NT2/D1 (cell line): ENCODE data around the gene MYL4.
"Not testable (repeated sequence)": the region's sequence is repeated elsewhere in the genome, so short reads cannot be mapped to it uniquely, and the experiment has no call there.

Source experiments
- DNase-seq: peaks from one replicate; pipeline ENCODE4 v3.0.0-alpha.2; 2011; ENCODE audit warnings: low read depth, low spot score
- H3K27me3 ChIP-seq: 2 replicates; pipeline ENCODE4 v1.6.0; 2011; ENCODE audit warnings: mild to moderate bottlenecking; ENCODE audit not compliant: insufficient read length, insufficient read depth
- H3K36me3 ChIP-seq: 2 replicates; pipeline ENCODE4 v1.6.1; 2011; ENCODE audit warnings: mild to moderate bottlenecking, low read length, mixed read lengths; ENCODE audit not compliant: insufficient read depth, insufficient read length
- H3K4me1 ChIP-seq: 2 replicates; pipeline ENCODE4 v1.5.1; 2011; ENCODE audit not compliant: insufficient read depth, insufficient read length
- H3K4me3 ChIP-seq: 2 replicates; pipeline ENCODE4 v1.5.1; 2011; ENCODE audit warnings: low read depth; ENCODE audit not compliant: insufficient read length
- H3K9ac ChIP-seq: 2 replicates; pipeline ENCODE4 v1.6.0; 2011; ENCODE audit warnings: low read depth; ENCODE audit not compliant: insufficient read length
- H3K9me3 ChIP-seq: 2 replicates; pipeline ENCODE4 v1.5.1; 2011; ENCODE audit warnings: mild to moderate bottlenecking, low read length; ENCODE audit not compliant: insufficient read depth
- SUZ12 ChIP-seq: IDR thresholded peaks from 2 replicates; pipeline ENCODE4 v1.6.1; 2011; ENCODE audit not compliant: insufficient read length, insufficient read depth; ENCODE audit errors: extremely low read depth
- YY1 ChIP-seq: IDR thresholded peaks from 2 replicates; pipeline ENCODE4 v1.6.1; 2011; ENCODE audit not compliant: insufficient read length, insufficient read depth
- ZNF274 ChIP-seq: IDR thresholded peaks from 2 replicates; pipeline ENCODE4 v1.6.1; 2011; ENCODE audit warnings: mild to moderate bottlenecking, low read depth, low read length

The MYL4 gene

DNA sequence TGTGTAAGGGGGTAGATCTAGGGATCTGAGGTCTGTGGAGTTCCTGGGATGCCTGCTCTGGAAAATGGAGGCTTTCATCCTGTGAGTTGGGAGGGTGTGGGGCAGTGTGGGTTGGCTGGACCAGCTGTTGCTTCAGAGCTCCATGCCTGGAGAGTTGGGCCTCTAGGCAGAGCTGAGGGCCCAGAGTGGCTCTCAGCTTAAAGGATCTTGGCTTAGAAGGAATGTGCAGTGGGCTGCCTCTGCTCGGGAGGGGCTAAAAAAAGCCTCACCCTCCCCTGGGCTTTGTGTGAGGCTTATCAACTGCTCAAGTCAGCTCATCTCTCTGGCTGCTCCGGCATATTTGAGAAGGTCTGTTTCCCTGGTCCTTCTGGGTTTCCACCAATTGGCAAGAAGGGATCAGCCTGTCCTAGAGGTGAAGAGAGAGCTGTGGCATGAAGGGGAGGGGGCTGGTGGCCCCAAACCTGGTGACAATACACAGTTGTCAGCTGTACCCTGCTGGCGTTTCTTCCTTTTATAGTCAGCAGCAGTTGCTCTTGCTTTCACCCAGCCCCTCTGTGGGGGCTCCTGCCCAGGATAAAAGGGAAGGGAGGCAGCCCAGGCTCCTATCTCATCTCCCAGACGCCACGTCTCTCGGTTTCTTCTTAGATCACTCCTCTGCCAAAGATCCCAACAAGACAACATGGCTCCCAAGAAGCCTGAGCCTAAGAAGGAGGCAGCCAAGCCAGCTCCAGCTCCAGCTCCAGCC, at the start of gene MYL4:
Gene MYL4, plus strand, starts transcription at position 605 of the 745 bp plus-strand sequence. Its CDS starts 75 bp downstream, at position 680.
- Histone ChIP-seq H3K4me3 (no peak within 1 kb of the TSS), H3K9me3 (no peaks in the 10 kb centered on the region), H3K36me3 (no peaks in the 10 kb centered on the region), H3K27me3 (no peaks in the 10 kb centered on the region), H3K9ac (no peak within 1 kb of the TSS), H3K4me1 (peaks cover 17% of the 10 kb centered on the region)
- no peak for TF ChIP-seq YY1
- TF ChIP-seq ZNF274: no peak
- no peak for TF ChIP-seq SUZ12
- no peak for DNase-seq

DNA sequence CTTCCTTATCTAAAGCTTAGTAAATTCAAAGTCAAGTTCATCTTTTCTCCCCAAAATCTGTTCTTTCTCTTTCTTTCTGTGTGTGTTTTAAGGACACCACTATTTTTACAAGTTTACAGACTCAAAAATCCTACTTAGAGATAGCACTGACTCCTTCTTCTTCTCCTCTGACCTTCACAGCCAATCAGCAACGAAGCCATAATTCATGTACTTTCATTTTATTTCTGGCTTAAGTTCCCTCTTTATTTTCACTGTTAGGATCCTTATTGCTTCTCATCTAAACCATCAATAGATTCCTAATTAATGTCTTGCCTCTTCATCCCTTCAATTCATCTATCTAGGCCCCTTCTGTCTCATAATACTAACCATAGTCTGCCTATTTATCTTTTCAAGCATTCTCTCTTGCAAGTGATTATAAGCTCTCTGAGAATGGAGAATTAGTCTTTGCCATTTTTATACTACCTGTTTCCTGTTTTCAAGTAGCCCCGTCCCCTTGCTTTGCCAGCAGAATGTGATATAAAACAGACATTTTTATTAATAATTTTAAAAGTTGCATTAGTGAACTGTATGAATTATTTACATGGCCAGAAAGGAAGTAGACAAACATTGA, 47.0 kb upstream of the MYL4 start:
- Histone ChIP-seq H3K4me1 (no peaks in the 10 kb centered on the region), H3K4me3 (no peak overlapping the region), H3K9me3 (no peaks in the 10 kb centered on the region), H3K27me3 (no peaks in the 10 kb centered on the region), H3K36me3 (peaks cover 83% of the 10 kb centered on the region), H3K9ac (no peak overlapping the region)
- no peak for DNase-seq
- no peak for TF ChIP-seq SUZ12
- TF ChIP-seq ZNF274: no peak
- TF ChIP-seq YY1: no peak

DNA sequence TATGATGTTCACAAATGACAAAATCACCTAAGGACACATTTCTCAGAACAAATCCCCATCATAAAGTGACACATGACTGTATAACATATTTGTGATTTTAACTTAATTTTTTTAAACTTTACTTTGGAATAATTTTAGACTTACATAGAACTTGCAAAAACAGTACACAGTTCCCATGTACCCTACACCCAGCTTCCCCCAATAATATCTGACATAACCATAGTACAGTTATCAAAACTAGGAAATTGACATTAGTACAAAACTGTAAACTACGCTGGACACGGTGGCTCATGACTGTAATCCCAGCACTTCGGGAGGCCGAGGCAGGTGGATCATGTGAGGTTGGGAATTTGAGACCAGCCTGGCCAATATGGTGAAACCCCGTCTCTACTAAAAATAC, 44.9 kb upstream of the MYL4 start:
- no peak overlapping the region for H3K4me3 ChIP-seq
- TF ChIP-seq SUZ12 (no peak), ZNF274 (no peak), YY1 (no peak)
- DNase-seq: no peak
- peaks cover 82% of the 10 kb centered on the region for H3K36me3 ChIP-seq
- no peaks in the 10 kb centered on the region for H3K27me3 ChIP-seq
- no peak overlapping the region for H3K9ac ChIP-seq
- no peaks in the 10 kb centered on the region for H3K9me3 ChIP-seq
- H3K4me1 ChIP-seq: no peaks in the 10 kb centered on the region

DNA sequence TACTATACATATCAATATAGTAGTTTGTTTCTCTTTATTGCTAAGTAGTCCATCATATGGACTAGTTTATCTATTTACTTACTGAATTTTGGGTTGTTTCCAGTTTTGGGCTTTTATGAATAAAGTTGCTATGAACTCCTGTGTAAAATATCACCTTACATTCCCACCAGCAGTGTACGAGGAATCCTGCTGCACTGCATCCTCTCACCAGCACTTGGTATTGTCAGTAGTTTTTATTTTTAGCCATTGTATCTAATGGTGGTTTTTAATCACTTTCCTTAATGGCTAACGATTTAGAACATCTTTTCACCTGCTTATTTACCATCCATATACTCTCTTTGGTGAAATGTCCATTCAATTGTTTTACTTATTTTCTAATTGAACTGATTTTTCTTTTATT, 44.0 kb upstream of the MYL4 start:
- H3K27me3 ChIP-seq: no peaks in the 10 kb centered on the region
- no peak overlapping the region for H3K9ac ChIP-seq
- H3K36me3 ChIP-seq: peaks cover 79% of the 10 kb centered on the region
- no peak for TF ChIP-seq YY1
- H3K4me3 ChIP-seq: no peak overlapping the region
- no peak for DNase-seq
- H3K9me3 ChIP-seq: no peaks in the 10 kb centered on the region
- no peaks in the 10 kb centered on the region for H3K4me1 ChIP-seq

DNA sequence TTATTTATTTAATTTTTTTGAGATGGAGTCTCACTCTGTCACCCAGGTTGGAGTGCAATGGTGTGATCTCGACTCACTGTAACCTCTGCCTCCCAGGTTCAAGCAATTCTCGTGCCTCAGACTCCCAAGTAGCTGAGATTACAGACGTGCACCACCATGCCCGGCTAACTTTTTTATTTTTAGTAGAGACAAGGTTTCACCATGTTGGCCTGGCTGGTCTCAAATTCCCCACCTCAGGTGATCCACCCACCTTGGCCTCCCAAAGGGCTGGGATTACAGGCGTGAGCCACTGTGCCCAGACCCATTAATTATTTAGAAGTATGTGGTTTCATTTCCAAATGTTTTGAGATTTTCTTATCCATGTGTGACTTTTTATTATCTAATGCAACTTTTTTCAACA, 42.3 kb upstream of the MYL4 start:
- H3K9me3 ChIP-seq: not testable (repeated sequence)
- peaks cover 77% of the 10 kb centered on the region for H3K36me3 ChIP-seq

DNA sequence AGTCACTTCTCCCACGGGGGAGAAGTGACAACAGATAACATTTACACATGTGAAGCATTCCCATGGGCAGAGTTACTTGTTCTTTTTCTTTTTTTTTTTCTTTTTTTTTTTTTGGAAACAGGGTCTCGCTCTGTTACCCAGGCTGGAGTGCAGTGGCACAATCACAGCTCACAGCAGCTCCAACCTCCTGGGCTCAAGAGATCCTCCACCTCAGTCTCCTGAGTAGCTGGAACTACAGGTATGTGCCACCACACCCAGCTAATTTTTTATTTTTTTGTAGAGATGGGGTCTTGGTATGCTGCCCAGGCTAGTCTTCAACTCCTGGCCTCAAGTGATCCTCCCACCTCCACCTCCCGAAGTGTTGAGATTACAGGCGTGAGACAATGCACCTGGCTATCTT, 40.3 kb upstream of the MYL4 start:
- H3K27me3 ChIP-seq, H3K9me3 ChIP-seq, H3K4me1 ChIP-seq, H3K9ac ChIP-seq, H3K4me3 ChIP-seq, DNase-seq: not testable (repeated sequence)
- H3K36me3 ChIP-seq: peaks cover 69% of the 10 kb centered on the region

More for the DNA sequence above, 42.3 kb upstream of the MYL4 start:
- not testable (repeated sequence) for DNase-seq, H3K4me3 ChIP-seq, H3K9ac ChIP-seq, H3K27me3 ChIP-seq, H3K4me1 ChIP-seq

DNA sequence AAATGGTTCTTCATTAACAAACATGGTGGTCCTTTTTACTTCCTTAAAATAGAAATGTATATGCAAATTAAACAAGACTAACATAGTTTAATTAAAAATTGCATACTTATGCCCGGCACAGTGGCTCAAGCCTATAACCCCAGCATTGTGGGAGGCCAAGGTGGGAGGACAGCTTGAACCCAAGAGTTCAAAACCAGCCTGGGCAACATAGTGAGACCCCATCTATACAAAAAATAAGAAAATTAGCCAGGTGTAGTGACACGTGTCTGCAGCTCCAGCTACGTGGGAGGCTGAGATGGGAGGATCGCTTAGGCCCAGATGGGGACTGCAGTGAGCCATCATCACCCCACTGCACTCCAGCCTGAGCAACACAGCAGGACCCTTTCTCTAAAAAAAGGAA, 38.4 kb upstream of the MYL4 start:
- Histone ChIP-seq H3K36me3 (peaks cover 73% of the 10 kb centered on the region), H3K9ac (no peak overlapping the region), H3K27me3 (no peaks in the 10 kb centered on the region), H3K4me3 (no peak overlapping the region), H3K9me3 (no peaks in the 10 kb centered on the region), H3K4me1 (no peaks in the 10 kb centered on the region)
- no peak for DNase-seq
- TF ChIP-seq SUZ12 (no peak), ZNF274 (no peak), YY1 (no peak)
